Stimulated activated CD4-positive, alpha-beta T cell treated with anti-CD3 and anti-CD28 coated beads, Interleukin-15, amount 100 ng/mL, for 48 hours (primary cell): ENCODE data around the gene COL4A2.

Experiments used
- DNase-seq, 2 donors: peaks; one replicate each; pipeline ENCODE4 v3.0.0-alpha.2; 2020; ENCODE audit warnings: low read depth in 2 of 2

The COL4A2 gene

DNA sequence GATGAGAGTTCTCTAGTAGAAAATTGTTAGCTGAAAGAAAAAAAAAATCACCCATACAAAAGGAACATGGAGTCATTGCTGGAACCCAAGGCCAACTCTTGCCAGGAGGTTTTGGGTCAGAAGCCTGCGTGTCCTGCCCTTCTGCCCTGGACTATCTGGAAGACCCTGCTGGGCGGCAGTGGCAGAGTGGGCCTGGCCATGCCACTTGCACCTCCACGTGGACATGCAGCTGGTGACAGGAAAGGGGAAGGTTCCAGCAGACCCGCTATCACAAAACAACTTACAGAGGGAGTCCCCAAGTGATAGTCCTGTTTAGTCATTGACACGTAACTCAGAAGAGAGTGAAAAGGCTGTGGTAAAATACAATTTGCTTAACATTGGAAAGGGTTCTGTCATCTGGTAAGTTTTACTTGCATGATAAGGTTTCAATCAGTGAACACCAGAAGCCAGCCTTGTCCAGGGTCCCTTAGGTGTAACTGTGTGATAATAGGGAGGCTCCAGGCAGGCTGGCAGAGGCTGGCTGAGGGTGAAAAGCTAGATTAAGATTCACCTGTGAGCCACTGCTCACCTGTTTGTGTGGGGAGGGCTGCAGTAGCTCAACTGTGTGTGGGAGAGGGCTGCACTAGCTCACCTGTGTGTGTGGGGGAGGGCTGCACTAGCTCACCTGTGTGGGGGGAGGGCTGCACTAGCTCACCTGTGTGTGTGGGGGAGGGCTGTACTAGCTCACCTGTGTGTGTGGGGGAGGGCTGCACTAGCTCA, 47.8 kb downstream of the COL4A2 start:
- DNase-seq = no peak

DNA sequence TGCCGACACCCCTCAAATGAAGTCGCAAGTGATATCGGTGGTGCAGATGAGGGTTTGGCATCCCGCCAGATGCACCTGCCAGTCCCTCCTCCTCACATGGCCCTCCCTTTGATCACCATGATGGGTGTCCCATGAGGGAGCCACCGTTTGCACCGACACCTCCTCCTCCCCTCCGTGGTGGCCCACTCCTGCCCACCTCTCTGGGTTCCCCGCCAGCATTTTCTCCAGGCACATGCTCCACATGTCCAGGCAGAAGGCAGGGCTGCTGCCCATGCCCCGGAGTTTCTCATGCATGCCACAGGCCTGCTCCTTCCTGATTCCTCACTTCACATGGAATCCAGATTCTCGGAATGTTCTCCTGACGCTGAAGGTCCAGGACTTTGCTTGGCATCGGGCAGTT, 49.3 kb downstream of the COL4A2 start:
- no peak for DNase-seq

GRCh38 chr13:110358381-110358780, 51.3 kb downstream of the COL4A2 start:
- DNase-seq = no peak

DNA sequence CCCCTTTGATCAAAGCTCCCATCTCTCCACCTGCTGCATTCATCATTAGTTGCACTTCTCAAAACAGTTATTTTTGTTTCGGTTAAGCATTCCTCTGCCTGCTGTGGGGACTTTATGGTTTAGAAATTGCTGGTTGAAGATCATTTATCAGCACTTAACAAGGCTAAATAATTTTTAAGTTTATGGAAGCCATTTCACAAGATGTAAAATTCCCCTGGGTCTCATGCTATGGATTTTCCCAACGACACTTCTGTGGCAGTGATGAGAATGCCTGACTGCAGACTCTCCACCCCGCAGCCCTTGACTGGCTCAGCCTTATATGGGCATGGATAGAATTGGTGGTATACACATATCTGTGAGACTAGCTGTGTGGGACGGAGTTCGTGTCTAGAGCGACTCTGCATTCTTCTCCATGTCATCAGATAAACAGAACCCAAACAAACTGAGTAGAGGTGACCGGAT, 52.8 kb downstream of the COL4A2 start:
- DNase-seq = no peak

GRCh38 chr13:110360598-110360997, 53.5 kb downstream of the COL4A2 start:
- no peak for DNase-seq

- DNase-seq = no peak
These were observed 54.4 kb downstream of the COL4A2 start for GRCh38 chr13:110361365-110361911.

- no peak for DNase-seq
These were observed 55.9 kb downstream of the COL4A2 start for GRCh38 chr13:110363010-110363409.

GRCh38 chr13:110364081-110364480, 57.0 kb downstream of the COL4A2 start:
- no peak for DNase-seq

DNA sequence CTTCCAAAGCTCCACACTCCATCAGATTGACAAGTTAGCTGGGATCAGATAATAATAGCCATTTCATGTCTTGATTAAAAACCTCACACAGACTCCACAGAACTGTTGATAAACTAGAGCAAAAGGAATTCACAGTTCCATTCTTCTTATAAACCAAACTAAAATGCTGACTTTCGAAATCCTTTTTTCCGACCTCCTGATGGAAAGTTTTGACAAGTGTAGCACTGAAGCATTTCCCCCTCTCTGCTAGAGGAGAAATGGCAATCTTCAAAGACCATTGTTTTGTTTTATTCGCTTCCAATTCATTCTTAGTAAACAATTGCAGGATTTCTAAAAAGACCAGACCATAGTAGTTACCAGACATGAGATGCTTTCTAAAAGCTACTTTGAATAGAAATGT, 58.8 kb downstream of the COL4A2 start:
- no peak for DNase-seq

GRCh38 chr13:110366733-110367132, 59.6 kb downstream of the COL4A2 start:
- DNase-seq = no peak

DNA sequence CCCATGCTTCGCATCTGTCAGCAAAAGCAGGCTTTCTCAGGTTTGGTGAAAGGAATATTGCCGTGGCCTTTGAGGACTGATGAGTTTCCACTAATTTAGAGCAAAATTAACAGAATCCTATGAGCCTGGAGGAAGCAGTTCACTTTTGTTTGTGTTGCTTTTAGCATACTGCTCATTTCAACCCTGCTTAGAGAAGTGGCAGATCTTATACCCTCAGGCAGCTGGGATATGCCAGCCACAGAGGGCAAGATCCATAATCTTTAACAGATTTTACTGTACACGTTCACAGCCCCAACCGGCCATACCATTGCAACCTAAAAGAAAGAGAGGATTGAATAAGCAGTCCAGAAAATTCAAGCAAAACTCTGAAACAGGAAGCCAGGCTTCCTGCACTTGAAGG, 60.5 kb downstream of the COL4A2 start:
- no peak for DNase-seq

- no peak for DNase-seq
These were observed 61.3 kb downstream of the COL4A2 start for GRCh38 chr13:110368408-110368807.

DNA sequence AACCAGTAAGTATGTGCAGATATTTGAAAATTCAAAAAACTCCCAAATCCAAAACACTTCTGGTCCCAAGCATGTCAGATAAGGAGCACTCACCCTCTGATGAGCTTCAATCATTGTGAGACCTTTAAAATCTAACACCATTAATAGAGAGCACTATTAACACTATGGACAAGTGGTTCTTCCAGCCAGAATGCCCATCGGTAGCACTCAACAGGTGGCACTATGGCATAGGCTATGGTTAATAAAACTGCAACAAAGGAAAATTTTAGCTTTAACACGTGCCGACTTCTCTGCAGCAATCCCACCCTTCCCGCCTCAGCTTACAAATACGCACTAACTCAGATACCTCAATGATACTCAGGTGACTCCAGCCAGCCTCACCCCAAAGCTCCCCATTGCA, 62.3 kb downstream of the COL4A2 start:
- no peak for DNase-seq

- DNase-seq = no peak
These were observed 64.7 kb downstream of the COL4A2 start for GRCh38 chr13:110371550-110372465.

- DNase-seq = no peak
These were observed 65.6 kb downstream of the COL4A2 start for GRCh38 chr13:110372676-110373075.

GRCh38 chr13:110373617-110374016, 66.5 kb downstream of the COL4A2 start:
- no peak for DNase-seq

- no peak for DNase-seq
These were observed 67.6 kb downstream of the COL4A2 start for GRCh38 chr13:110374431-110375370.

GRCh38 chr13:110376120-110376519, 69.0 kb downstream of the COL4A2 start:
- no peak for DNase-seq

DNA sequence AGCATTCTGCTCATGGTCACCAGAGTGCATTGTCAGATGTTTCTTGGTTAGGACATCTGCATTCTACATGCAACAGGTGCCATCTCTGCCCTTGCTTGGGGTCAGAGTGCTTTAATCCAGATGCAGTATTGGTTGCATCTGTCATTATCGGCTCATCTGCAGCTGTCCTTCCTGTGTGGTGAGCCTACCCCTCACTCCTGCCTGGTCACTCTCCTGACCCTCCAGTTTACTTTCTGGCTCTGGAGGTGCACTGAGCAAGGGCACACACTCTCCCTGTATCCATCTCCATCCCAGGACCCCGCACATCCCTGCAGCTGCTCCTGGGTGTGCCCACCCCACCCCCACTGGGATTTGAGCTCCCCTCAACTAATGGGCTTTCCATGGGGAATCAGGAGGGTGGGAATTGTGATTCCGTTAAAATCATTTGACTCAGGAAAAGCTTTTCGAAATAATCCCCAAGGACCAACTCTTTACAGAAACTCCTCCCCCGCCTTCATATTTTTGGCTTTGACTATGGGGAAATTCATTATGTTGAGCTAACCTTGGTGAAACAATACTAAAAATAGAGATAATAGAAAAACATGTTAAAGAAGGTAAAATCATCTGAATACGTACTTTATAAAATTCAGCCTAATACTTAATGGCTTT, 70.2 kb downstream of the COL4A2 start:
- DNase-seq = no peak

GRCh38 chr13:110377826-110378201, 70.7 kb downstream of the COL4A2 start:
- DNase-seq = no peak

GRCh38 chr13:110379358-110379757, 72.3 kb downstream of the COL4A2 start:
- no peak for DNase-seq
